Tibial nerve (tissue), 4 donors: ENCODE data around the gene SRGAP3. TPM values are rescaled to one million over a fixed set of nuclear protein-coding genes. Genes with fewer than 3 reads are reported as not detected.

Experiments used
- DNase-seq, 2 donors: peaks; one replicate each; pipeline ENCODE4 v3.0.0-alpha.2; 2019; ENCODE audit warnings: low spot score in 2 of 2
- H3K27ac ChIP-seq, 4 donors: fragments of 200-600 bp; sonication (generic) in 3 of 4; one replicate each; pipeline ENCODE4 v1.5.1; 2017 to 2019; ENCODE audit warnings: mild to moderate bottlenecking in 1 of 4
- H3K27me3 ChIP-seq, 2 donors: fragments of 200-600 bp; sonication (generic) in 1 of 2; one replicate each; pipeline versions ENCODE4 v1.5.1 to v1.6.0; 2017 to 2019
- H3K36me3 ChIP-seq, 3 donors: fragments of 200-600 bp; sonication (generic); one replicate each; pipeline ENCODE4 v1.5.1; 2018 to 2019
- H3K4me1 ChIP-seq, 4 donors: fragments of 200-600 bp; sonication (generic) in 3 of 4; one replicate each; pipeline ENCODE4 v1.5.1; 2017 to 2019
- H3K4me3 ChIP-seq, 4 donors: fragments of 200-600 bp; sonication (generic) in 3 of 4; one replicate each; pipeline ENCODE4 v1.5.1; 2017 to 2019; ENCODE audit warnings: mild to moderate bottlenecking in 1 of 4, moderate library complexity in 1 of 4
- H3K9me3 ChIP-seq, 4 donors: fragments of 200-600 bp; sonication (generic) in 3 of 4; one replicate each; pipeline ENCODE4 v1.5.1; 2017 to 2019
- CTCF ChIP-seq, 5 experiments: fragments of 200-600 bp in 3 of 5; fragments of 450-650 bp in 2 of 5; sonication (generic) in 3 of 5; IDR thresholded peaks; one replicate each; pipeline ENCODE4 v1.5.1; 2016 to 2019; ENCODE audit warnings: antibody characterized with exemption in 5 of 5, mild to moderate bottlenecking in 3 of 5, moderate library complexity in 2 of 5
- EP300 ChIP-seq, 2 donors: sonication (generic); formaldehyde crosslinking; IDR thresholded peaks; one replicate each; pipeline ENCODE4 v1.6.1; 2017; ENCODE audit warnings: antibody characterized with exemption in 2 of 2, mild to moderate bottlenecking in 1 of 2
- POLR2A ChIP-seq, 2 donors: fragments of 450-650 bp; IDR thresholded peaks; one replicate each; pipeline ENCODE4 v1.6.1; 2017; ENCODE audit warnings: antibody characterized with exemption in 2 of 2, mild to moderate bottlenecking in 2 of 2, moderate library complexity in 2 of 2
- WGBS, 2 donors: methylation state at CpG; one replicate each; pipeline ENCODE4 v1.1.5; 2018; 5-methylcytosine and 5-hydroxymethylcytosine counted together
- total RNA-seq, 4 donors: library from RNA; depleted of rRNA; stranded (reverse); fragments of >200 nt; gene quantifications; one replicate each; pipeline ENCODE4 v1.1.0, GENCODE V29; 2016

Gene SRGAP3
- total RNA-seq, 4 donors from 2014 or later = 11.7 to 18.0 (median 15.1) TPM

- 59 to 68% methylated on average over 4 of the region's 4 CpGs for WGBS, 2 donors
- no peak for DNase-seq
- Histone ChIP-seq H3K4me3 (no peak overlapping the region), H3K27ac (no peak overlapping the region), H3K4me1 (peaks cover 0 to 39% (median 4%) of the 10 kb centered on the region in 4 donors), H3K27me3 (peaks cover 0 to 9% of the 10 kb centered on the region in 2 donors), H3K36me3 (peaks cover 0 to 3% (median 0%) of the 10 kb centered on the region in 3 donors), H3K9me3 (peaks cover 0 to 7% (median 0%) of the 10 kb centered on the region in 4 donors)
- TF ChIP-seq CTCF (IDR thresholded peaks at IDR 0.05) = no peak
- no peak for TF ChIP-seq POLR2A (IDR thresholded peaks at IDR 0.05)
- no peak for TF ChIP-seq EP300 (IDR thresholded peaks at IDR 0.05)
Observed at GRCh38 chr3:9137676-9138075, 111.8 kb downstream of the SRGAP3 start.

- peaks cover 0 to 3% (median 0%) of the 10 kb centered on the region in 3 donors for H3K36me3 ChIP-seq
- H3K27me3 ChIP-seq = peaks cover 0 to 9% of the 10 kb centered on the region in 2 donors
- H3K4me1 ChIP-seq = peaks cover 0 to 32% (median 2%) of the 10 kb centered on the region in 4 donors
- WGBS, 2 donors = 84 to 86% methylated on average over 12 of the region's 12 CpGs
- peak overlapping the region in 2 of 4 donors; percentile 9 to 50 for H3K4me3 ChIP-seq
- no peak for DNase-seq
- H3K9me3 ChIP-seq = peaks cover 0 to 7% (median 0%) of the 10 kb centered on the region in 4 donors
- H3K27ac ChIP-seq = no peak overlapping the region
- TF ChIP-seq POLR2A (IDR thresholded peaks at IDR 0.05) = no peak
- no peak for TF ChIP-seq CTCF (IDR thresholded peaks at IDR 0.05)
- TF ChIP-seq EP300 (IDR thresholded peaks at IDR 0.05) = no peak
Observed at GRCh38 chr3:9136746-9137465, 112.5 kb downstream of the SRGAP3 start.

GRCh38 chr3:9135930-9136525 lies 113.4 kb downstream of the SRGAP3 start:
- H3K27ac ChIP-seq = peak overlapping the region in 1 of 4 donors; percentile 15
- H3K4me1 ChIP-seq = peaks cover 0 to 24% (median 0%) of the 10 kb centered on the region in 4 donors
- peak overlapping the region; percentile 7 to 50 (median 16) for H3K4me3 ChIP-seq
- peaks cover 0 to 7% (median 0%) of the 10 kb centered on the region in 4 donors for H3K9me3 ChIP-seq
- peaks cover 0 to 3% (median 0%) of the 10 kb centered on the region in 3 donors for H3K36me3 ChIP-seq
- DNase-seq = no peak
- TF ChIP-seq EP300 (IDR thresholded peaks at IDR 0.05) (no peak), CTCF (IDR thresholded peaks at IDR 0.05) (no peak), POLR2A (IDR thresholded peaks at IDR 0.05) (no peak)
- WGBS, 2 donors = 11 to 17% methylated on average over 38 to 46 of the region's 56 CpGs
- peaks cover 0 to 9% of the 10 kb centered on the region in 2 donors for H3K27me3 ChIP-seq

- TF ChIP-seq EP300 (IDR thresholded peaks at IDR 0.05) (no peak), POLR2A (IDR thresholded peaks at IDR 0.05) (no peak), CTCF (IDR thresholded peaks at IDR 0.05) (no peak)
- WGBS, 2 donors = 92 to 93% methylated on average over 6 of the region's 6 CpGs
- H3K9me3 ChIP-seq = peaks cover 0 to 7% (median 0%) of the 10 kb centered on the region in 4 donors
- peaks cover 0 to 9% of the 10 kb centered on the region in 2 donors for H3K27me3 ChIP-seq
- H3K27ac ChIP-seq = no peak overlapping the region
- peaks cover 0 to 26% (median 0%) of the 10 kb centered on the region in 4 donors for H3K4me1 ChIP-seq
- peak overlapping the region in 1 of 4 donors; percentile 50 for H3K4me3 ChIP-seq
- DNase-seq = no peak
- H3K36me3 ChIP-seq = peaks cover 0 to 3% (median 0%) of the 10 kb centered on the region in 3 donors
Observed at GRCh38 chr3:9135526-9135925, 113.9 kb downstream of the SRGAP3 start.

GRCh38 chr3:9133656-9134055 lies 115.8 kb downstream of the SRGAP3 start:
- Histone ChIP-seq H3K4me3 (no peak overlapping the region), H3K27me3 (peaks cover 0 to 9% of the 10 kb centered on the region in 2 donors), H3K9me3 (no peaks in the 10 kb centered on the region), H3K4me1 (peaks cover 0 to 26% (median 0%) of the 10 kb centered on the region in 4 donors), H3K36me3 (no peaks in the 10 kb centered on the region), H3K27ac (no peak overlapping the region)
- WGBS, 2 donors = 43 to 49% methylated on average over 3 of the region's 3 CpGs
- TF ChIP-seq POLR2A (IDR thresholded peaks at IDR 0.05) = no peak
- no peak for TF ChIP-seq CTCF (IDR thresholded peaks at IDR 0.05)
- TF ChIP-seq EP300 (IDR thresholded peaks at IDR 0.05) = no peak
- no peak for DNase-seq
